DOHH2 (cell line): ENCODE data around the gene ZC3H14.

Source experiments
- H3F3A ChIP-seq: fragments of 200-600 bp; sonication (generic), shearing (Covaris generic); 2 replicates; pipeline ENCODE4 v1.6.0; 2016; ENCODE audit warnings: antibody characterized with exemption, mild to moderate bottlenecking; ENCODE audit not compliant: control insufficient read depth, insufficient read depth
- H3K27ac ChIP-seq: fragments of 200-600 bp; sonication (generic); 2 replicates; pipeline ENCODE4 v1.5.1; 2014; ENCODE audit warnings: low read depth, mild to moderate bottlenecking, low read length, moderate library complexity
- H3K27me3 ChIP-seq: fragments of 200-600 bp; sonication (generic); 2 replicates; pipeline ENCODE4 v1.6.1; 2014; ENCODE audit warnings: mild to moderate bottlenecking, low read length, mixed read lengths; ENCODE audit not compliant: control insufficient read depth
- H3K36me3 ChIP-seq: fragments of 200-600 bp; sonication (generic); 2 replicates; pipeline ENCODE4 v1.6.1; 2014; ENCODE audit warnings: mild to moderate bottlenecking, low read length, moderate library complexity, mixed read lengths; ENCODE audit not compliant: control insufficient read depth
- H3K4me1 ChIP-seq: fragments of 200-600 bp; sonication (generic); 2 replicates; pipeline ENCODE4 v1.6.1; 2014; ENCODE audit warnings: mild to moderate bottlenecking, low read length, mixed read lengths; ENCODE audit not compliant: control insufficient read depth
- H3K4me2 ChIP-seq: fragments of 200-600 bp; sonication (generic); 2 replicates; pipeline ENCODE4 v1.6.0; 2014; ENCODE audit warnings: mild to moderate bottlenecking, low read length, moderate library complexity
- H3K4me3 ChIP-seq: fragments of 200-600 bp; sonication (generic); 2 replicates; pipeline ENCODE4 v1.5.1; 2014; ENCODE audit warnings: mild to moderate bottlenecking, low read length, mixed read lengths
- H3K79me2 ChIP-seq: fragments of 200-600 bp; sonication (generic); 2 replicates; pipeline ENCODE4 v1.6.1; 2014; ENCODE audit warnings: mild to moderate bottlenecking, low read length, mixed read lengths; ENCODE audit not compliant: control insufficient read depth
- H3K9me2 ChIP-seq: fragments of 200-600 bp; sonication (generic); replicated peaks from 2 replicates; pipeline ENCODE4 v1.6.1; 2014; ENCODE audit warnings: mild to moderate bottlenecking, low read length, mixed read lengths; ENCODE audit not compliant: control insufficient read depth
- H3K9me3 ChIP-seq: fragments of 200-600 bp; sonication (generic); 2 replicates; pipeline ENCODE4 v1.6.1; 2014; ENCODE audit warnings: antibody characterized with exemption, low read length, mixed read lengths; ENCODE audit not compliant: control insufficient read depth, insufficient read depth
- H4K20me1 ChIP-seq: fragments of 200-600 bp; sonication (generic); 2 replicates; pipeline ENCODE4 v1.6.0; 2014; ENCODE audit warnings: low read depth, mild to moderate bottlenecking, antibody characterized with exemption, low read length, moderate library complexity; ENCODE audit not compliant: control insufficient read depth, insufficient read depth
- EZH2phosphoT487 ChIP-seq: fragments of 200-600 bp; sonication (generic); IDR thresholded peaks from 2 replicates; pipeline ENCODE4 v1.6.1; 2017; ENCODE audit warnings: borderline replicate concordance, mild to moderate bottlenecking, antibody characterized with exemption, low read length, moderate library complexity, mixed read lengths
- TF ChIP-seq, protein P1 (sequence below): fragments of 200-600 bp; sonication (generic); IDR thresholded peaks from one replicate; pipeline ENCODE4 v1.5.1; 2014; ENCODE audit warnings: antibody characterized with exemption, mild to moderate bottlenecking, low read depth, low read length; ENCODE audit not compliant: poor library complexity, severe bottlenecking

Gene ZC3H14

DNA sequence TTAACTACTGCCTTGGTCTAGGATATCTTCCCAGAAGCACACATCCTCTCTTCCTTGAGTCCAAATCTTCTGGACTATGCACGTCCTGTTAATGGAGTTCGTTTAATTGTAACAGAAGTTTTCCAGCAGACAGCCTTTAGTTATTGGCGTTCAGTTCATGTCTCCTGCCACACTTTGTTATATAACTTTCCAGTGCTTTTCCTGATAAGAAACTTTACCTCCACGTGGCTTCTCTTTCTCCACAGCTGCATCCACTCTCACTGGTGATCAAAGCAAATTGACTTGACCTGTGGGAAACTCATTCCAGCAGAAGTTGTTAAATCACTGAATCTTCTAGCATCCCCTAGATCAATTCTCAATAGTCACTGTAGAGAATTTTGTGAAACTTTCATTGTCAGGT is 27.0 kb upstream of the ZC3H14 start:
- TF ChIP-seq, protein P1, sequence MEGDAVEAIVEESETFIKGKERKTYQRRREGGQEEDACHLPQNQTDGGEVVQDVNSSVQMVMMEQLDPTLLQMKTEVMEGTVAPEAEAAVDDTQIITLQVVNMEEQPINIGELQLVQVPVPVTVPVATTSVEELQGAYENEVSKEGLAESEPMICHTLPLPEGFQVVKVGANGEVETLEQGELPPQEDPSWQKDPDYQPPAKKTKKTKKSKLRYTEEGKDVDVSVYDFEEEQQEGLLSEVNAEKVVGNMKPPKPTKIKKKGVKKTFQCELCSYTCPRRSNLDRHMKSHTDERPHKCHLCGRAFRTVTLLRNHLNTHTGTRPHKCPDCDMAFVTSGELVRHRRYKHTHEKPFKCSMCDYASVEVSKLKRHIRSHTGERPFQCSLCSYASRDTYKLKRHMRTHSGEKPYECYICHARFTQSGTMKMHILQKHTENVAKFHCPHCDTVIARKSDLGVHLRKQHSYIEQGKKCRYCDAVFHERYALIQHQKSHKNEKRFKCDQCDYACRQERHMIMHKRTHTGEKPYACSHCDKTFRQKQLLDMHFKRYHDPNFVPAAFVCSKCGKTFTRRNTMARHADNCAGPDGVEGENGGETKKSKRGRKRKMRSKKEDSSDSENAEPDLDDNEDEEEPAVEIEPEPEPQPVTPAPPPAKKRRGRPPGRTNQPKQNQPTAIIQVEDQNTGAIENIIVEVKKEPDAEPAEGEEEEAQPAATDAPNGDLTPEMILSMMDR: no peak
- no peak for TF ChIP-seq EZH2phosphoT487
- no peaks in the 10 kb centered on the region for H3K9me2 ChIP-seq
- no peaks in the 10 kb centered on the region for H3K4me1 ChIP-seq
- no peak overlapping the region for H3K4me3 ChIP-seq
- no peaks in the 10 kb centered on the region for H3K9me3 ChIP-seq
- H3F3A ChIP-seq: no peaks in the 10 kb centered on the region
- H3K27ac ChIP-seq: no peak overlapping the region
- H3K79me2 ChIP-seq: no peaks in the 10 kb centered on the region
- no peak overlapping the region for H3K4me2 ChIP-seq
- no peaks in the 10 kb centered on the region for H4K20me1 ChIP-seq
- H3K27me3 ChIP-seq: no peaks in the 10 kb centered on the region
- no peaks in the 10 kb centered on the region for H3K36me3 ChIP-seq

- H3K9me2 ChIP-seq: no peaks in the 10 kb centered on the region
- no peak overlapping the region for H3K4me2 ChIP-seq
- no peaks in the 10 kb centered on the region for H3F3A ChIP-seq
- no peaks in the 10 kb centered on the region for H3K9me3 ChIP-seq
- no peaks in the 10 kb centered on the region for H3K36me3 ChIP-seq
- no peaks in the 10 kb centered on the region for H4K20me1 ChIP-seq
- no peak for TF ChIP-seq EZH2phosphoT487
- TF ChIP-seq, protein P1: no peak
- no peaks in the 10 kb centered on the region for H3K27me3 ChIP-seq
- H3K27ac ChIP-seq: no peak overlapping the region
- H3K4me1 ChIP-seq: no peaks in the 10 kb centered on the region
- no peaks in the 10 kb centered on the region for H3K79me2 ChIP-seq
- H3K4me3 ChIP-seq: no peak overlapping the region
Measured at GRCh38 chr14:88541324-88541723, 21.5 kb upstream of the ZC3H14 start.

DNA sequence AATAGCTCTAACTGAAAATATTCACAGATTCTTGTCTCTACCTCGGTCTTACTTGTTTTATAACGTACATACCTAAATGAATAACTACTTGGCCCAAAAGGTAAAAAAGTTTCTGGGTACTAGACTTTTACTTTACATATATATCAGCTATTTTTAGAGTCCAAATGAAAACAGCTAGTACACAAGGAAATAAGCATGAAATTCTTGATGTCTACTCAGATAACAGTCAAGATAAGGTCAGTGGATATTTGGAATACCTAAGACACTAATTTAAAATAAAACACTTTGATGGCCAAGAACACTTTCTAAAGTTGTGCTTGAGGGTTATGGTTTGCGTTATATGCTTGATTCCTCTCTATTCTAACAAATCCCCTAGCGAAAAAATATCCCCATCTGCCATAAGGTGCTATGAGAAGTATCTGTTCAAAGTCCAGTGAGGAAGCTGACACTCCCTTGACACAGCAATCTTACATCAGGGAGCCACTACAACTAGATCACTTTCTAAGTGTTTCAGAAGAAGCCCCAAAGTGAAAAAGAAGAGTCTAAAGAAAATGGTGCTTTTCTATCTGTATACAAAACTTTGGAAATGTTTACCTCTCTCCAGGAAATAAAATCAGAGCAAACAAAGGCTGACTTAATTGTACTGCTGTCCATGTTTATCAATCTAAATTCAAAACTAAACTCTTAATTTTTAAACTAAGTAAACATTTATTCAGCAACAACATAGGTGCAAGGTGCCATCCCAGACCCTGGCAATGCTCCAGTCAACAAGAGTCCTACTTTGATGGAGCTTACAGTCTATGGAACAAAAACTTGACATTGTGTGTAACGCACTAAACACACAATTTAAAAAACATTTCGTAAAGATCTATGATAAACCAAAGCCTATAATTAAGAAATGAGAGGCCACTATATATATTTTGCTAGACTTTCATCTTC is 19.7 kb upstream of the ZC3H14 start:
- no peak overlapping the region for H3K27ac ChIP-seq
- no peaks in the 10 kb centered on the region for H3K79me2 ChIP-seq
- no peaks in the 10 kb centered on the region for H3K9me3 ChIP-seq
- H3K4me3 ChIP-seq: no peak overlapping the region
- no peaks in the 10 kb centered on the region for H4K20me1 ChIP-seq
- H3K9me2 ChIP-seq: no peaks in the 10 kb centered on the region
- 0 out of 2 replicates have a peak, but pooled peaks cover 3% of the 10 kb centered on the region for H3K27me3 ChIP-seq
- H3K4me2 ChIP-seq: no peak overlapping the region
- no peaks in the 10 kb centered on the region for H3K36me3 ChIP-seq
- TF ChIP-seq, protein P1: no peak
- TF ChIP-seq EZH2phosphoT487: no peak
- H3F3A ChIP-seq: no peaks in the 10 kb centered on the region
- H3K4me1 ChIP-seq: no peaks in the 10 kb centered on the region
